BLaER1 (cell line): Measurements from ENCODE around the gene FMC1.
A peak's percentile ranks its signal among the peaks of the same experiment; 100 is the strongest.

Source experiments
- H3K27ac ChIP-seq: shearing (Covaris generic); formaldehyde crosslinking; 2 replicates; pipeline ENCODE4 v1.8.1; 2022
- H3K27me3 ChIP-seq: shearing (Covaris generic); formaldehyde crosslinking; 2 replicates; pipeline ENCODE4 v1.8.1; 2022
- H3K36me3 ChIP-seq: shearing (Covaris generic); formaldehyde crosslinking; 2 replicates; pipeline ENCODE4 v1.8.1; 2022
- H3K4me1 ChIP-seq: shearing (Covaris generic); formaldehyde crosslinking; 2 replicates; pipeline ENCODE4 v1.8.1; 2022
- H3K4me2 ChIP-seq: shearing (Covaris generic); formaldehyde crosslinking; 2 replicates; pipeline ENCODE4 v1.8.1; 2022
- H3K4me3 ChIP-seq: shearing (Covaris generic); formaldehyde crosslinking; 2 replicates; pipeline ENCODE4 v1.8.1; 2022
- H3K9ac ChIP-seq: shearing (Covaris generic); formaldehyde crosslinking; 2 replicates; pipeline ENCODE4 v1.8.1; 2022
- H3K9me3 ChIP-seq: shearing (Covaris generic); formaldehyde crosslinking; 2 replicates; pipeline ENCODE4 v1.8.1; 2022
- H4K20me1 ChIP-seq: shearing (Covaris generic); formaldehyde crosslinking; 2 replicates; pipeline ENCODE4 v1.8.1; 2022
- Cebpa-rat ChIP-seq: shearing (Covaris generic); IDR thresholded peaks from 2 replicates; pipeline ENCODE4 v1.8.1; 2022

The FMC1 gene

GRCh38 chr7:139359366-139360209 is 18.5 kb downstream of the FMC1 start, which contains the start of gene LUC7L2:
TSS of gene LUC7L2 (plus strand) at chr7:139359894. CDS start at chr7:139360262, 368 bp downstream.
- H3K9ac ChIP-seq: peak within 1 kb of the TSS; percentile 98
- no peaks in the 10 kb centered on the region for H3K27me3 ChIP-seq
- H3K27ac ChIP-seq: peak within 1 kb of the TSS; percentile 99
- H3K36me3 ChIP-seq: peaks cover 22% of the 10 kb centered on the region
- no peaks in the 10 kb centered on the region for H3K9me3 ChIP-seq
- H3K4me1 ChIP-seq: peaks cover 33% of the 10 kb centered on the region
- TF ChIP-seq Cebpa-rat: no peak
- H4K20me1 ChIP-seq: peaks cover 41% of the 10 kb centered on the region
- H3K4me3 ChIP-seq: peak within 1 kb of the TSS; percentile 89
- peak within 1 kb of the TSS; percentile 88 for H3K4me2 ChIP-seq

- Histone ChIP-seq H3K27me3 (no peaks in the 10 kb centered on the region), H3K36me3 (peaks cover 23% of the 10 kb centered on the region), H3K4me2 (peak overlapping the region; percentile 87), H3K27ac (peak overlapping the region; percentile 99), H3K4me1 (peaks cover 35% of the 10 kb centered on the region), H3K9me3 (no peaks in the 10 kb centered on the region), H4K20me1 (peaks cover 49% of the 10 kb centered on the region), H3K4me3 (peak overlapping the region; percentile 89), H3K9ac (peak overlapping the region; percentile 98)
- TF ChIP-seq Cebpa-rat: no peak
Observed at GRCh38 chr7:139360210-139360947, 19.2 kb downstream of the FMC1 start.

GRCh38 chr7:139360948-139361307 is 19.8 kb downstream of the FMC1 start:
- Histone ChIP-seq H3K9ac (peak overlapping the region; percentile 98), H4K20me1 (peaks cover 55% of the 10 kb centered on the region), H3K4me2 (peak overlapping the region; percentile 87), H3K9me3 (no peaks in the 10 kb centered on the region), H3K27me3 (no peaks in the 10 kb centered on the region), H3K4me3 (peak overlapping the region; percentile 89), H3K27ac (peak overlapping the region; percentile 99), H3K36me3 (peaks cover 28% of the 10 kb centered on the region), H3K4me1 (peaks cover 40% of the 10 kb centered on the region)
- TF ChIP-seq Cebpa-rat: no peak

GRCh38 chr7:139361523-139361922 is 20.4 kb downstream of the FMC1 start:
- no peak for TF ChIP-seq Cebpa-rat
- H3K4me1 ChIP-seq: peaks cover 46% of the 10 kb centered on the region
- H4K20me1 ChIP-seq: peaks cover 61% of the 10 kb centered on the region
- peaks cover 34% of the 10 kb centered on the region for H3K36me3 ChIP-seq
- peak overlapping the region; percentile 89 for H3K4me3 ChIP-seq
- H3K9me3 ChIP-seq: no peaks in the 10 kb centered on the region
- peak overlapping the region; percentile 99 for H3K27ac ChIP-seq
- H3K4me2 ChIP-seq: peak overlapping the region; percentile 87
- H3K9ac ChIP-seq: peak overlapping the region; percentile 98
- H3K27me3 ChIP-seq: no peaks in the 10 kb centered on the region

- H3K9me3 ChIP-seq: no peaks in the 10 kb centered on the region
- TF ChIP-seq Cebpa-rat: no peak
- peaks cover 39% of the 10 kb centered on the region for H3K36me3 ChIP-seq
- H3K27me3 ChIP-seq: no peaks in the 10 kb centered on the region
- H3K27ac ChIP-seq: no peak overlapping the region
- H3K9ac ChIP-seq: 0 out of 2 replicates have a peak overlapping the region, but pooled peaks have one; percentile 98
- H3K4me1 ChIP-seq: peaks cover 54% of the 10 kb centered on the region
- H4K20me1 ChIP-seq: peaks cover 69% of the 10 kb centered on the region
- no peak overlapping the region for H3K4me3 ChIP-seq
- H3K4me2 ChIP-seq: peak overlapping the region; percentile 87
Observed at GRCh38 chr7:139362302-139362701, 21.2 kb downstream of the FMC1 start.

- no peak overlapping the region for H3K4me3 ChIP-seq
- no peaks in the 10 kb centered on the region for H3K9me3 ChIP-seq
- TF ChIP-seq Cebpa-rat: no peak
- no peak overlapping the region; the same call in none of the 2 replicates for H3K4me2 ChIP-seq
- no peak overlapping the region for H3K27ac ChIP-seq
- peaks cover 42% of the 10 kb centered on the region for H3K36me3 ChIP-seq
- peaks cover 75% of the 10 kb centered on the region for H4K20me1 ChIP-seq
- H3K27me3 ChIP-seq: no peaks in the 10 kb centered on the region
- H3K4me1 ChIP-seq: peaks cover 57% of the 10 kb centered on the region
- H3K9ac ChIP-seq: no peak overlapping the region
Observed at GRCh38 chr7:139362981-139363380, 21.8 kb downstream of the FMC1 start.

- H3K27me3 ChIP-seq: no peaks in the 10 kb centered on the region
- peaks cover 57% of the 10 kb centered on the region for H3K4me1 ChIP-seq
- no peak for TF ChIP-seq Cebpa-rat
- H3K9me3 ChIP-seq: no peaks in the 10 kb centered on the region
- no peak overlapping the region for H3K4me3 ChIP-seq
- H4K20me1 ChIP-seq: peaks cover 99% of the 10 kb centered on the region
- no peak overlapping the region for H3K9ac ChIP-seq
- no peak overlapping the region for H3K27ac ChIP-seq
- H3K4me2 ChIP-seq: no peak overlapping the region
- peaks cover 59% of the 10 kb centered on the region for H3K36me3 ChIP-seq
Observed at GRCh38 chr7:139365336-139365735, 24.2 kb downstream of the FMC1 start.

- Histone ChIP-seq H3K4me2 (peak overlapping the region; percentile 22), H4K20me1 (peaks cover 100% of the 10 kb centered on the region)
- TF ChIP-seq Cebpa-rat: no peak
Observed at GRCh38 chr7:139366400-139366799, 25.3 kb downstream of the FMC1 start.

GRCh38 chr7:139367438-139368155 is 26.5 kb downstream of the FMC1 start:
- Histone ChIP-seq H3K9ac (no peak overlapping the region), H3K4me3 (no peak overlapping the region), H3K27ac (no peak overlapping the region), H3K27me3 (no peaks in the 10 kb centered on the region), H4K20me1 (peaks cover 100% of the 10 kb centered on the region), H3K4me2 (0 out of 2 replicates have a peak overlapping the region, but pooled peaks have one; percentile 11), H3K4me1 (peaks cover 42% of the 10 kb centered on the region), H3K9me3 (no peaks in the 10 kb centered on the region), H3K36me3 (peaks cover 68% of the 10 kb centered on the region)
- TF ChIP-seq Cebpa-rat: no peak

More at GRCh38 chr7:139366400-139366799, 25.3 kb downstream of the FMC1 start:
- peaks cover 54% of the 10 kb centered on the region for H3K4me1 ChIP-seq
- H3K36me3 ChIP-seq: peaks cover 68% of the 10 kb centered on the region
- no peak overlapping the region for H3K27ac ChIP-seq
- H3K9ac ChIP-seq: no peak overlapping the region
- no peaks in the 10 kb centered on the region for H3K27me3 ChIP-seq
- H3K9me3 ChIP-seq: no peaks in the 10 kb centered on the region
- no peak overlapping the region for H3K4me3 ChIP-seq
